Muscle of arm (tissue), 14 donors: ENCODE data around the gene HECTD2. TPM values are rescaled to one million over a fixed set of nuclear protein-coding genes. Genes with fewer than 3 reads are reported as not detected.
"Not testable (repeated sequence)": the region's sequence is repeated elsewhere in the genome, so short reads cannot be mapped to it uniquely, and the experiment has no call there.

Source experiments
- DNase-seq: peaks from one replicate; pipeline ENCODE4 v3.0.0-alpha.2; 2013
- long read RNA-seq, 11 donors: transcript quantifications; one replicate each; lab custom pipeline, GENCODE V29; 2026
- polyA plus RNA-seq, 12 donors: library from polyadenylated mRNA; unstranded; fragments of 120-200 nt; gene quantifications; one replicate each; pipeline ENCODE4 v1.2.1, GENCODE V29; 2013; ENCODE audit not compliant: insufficient read length in 12 of 12

HECTD2 gene, protein sequence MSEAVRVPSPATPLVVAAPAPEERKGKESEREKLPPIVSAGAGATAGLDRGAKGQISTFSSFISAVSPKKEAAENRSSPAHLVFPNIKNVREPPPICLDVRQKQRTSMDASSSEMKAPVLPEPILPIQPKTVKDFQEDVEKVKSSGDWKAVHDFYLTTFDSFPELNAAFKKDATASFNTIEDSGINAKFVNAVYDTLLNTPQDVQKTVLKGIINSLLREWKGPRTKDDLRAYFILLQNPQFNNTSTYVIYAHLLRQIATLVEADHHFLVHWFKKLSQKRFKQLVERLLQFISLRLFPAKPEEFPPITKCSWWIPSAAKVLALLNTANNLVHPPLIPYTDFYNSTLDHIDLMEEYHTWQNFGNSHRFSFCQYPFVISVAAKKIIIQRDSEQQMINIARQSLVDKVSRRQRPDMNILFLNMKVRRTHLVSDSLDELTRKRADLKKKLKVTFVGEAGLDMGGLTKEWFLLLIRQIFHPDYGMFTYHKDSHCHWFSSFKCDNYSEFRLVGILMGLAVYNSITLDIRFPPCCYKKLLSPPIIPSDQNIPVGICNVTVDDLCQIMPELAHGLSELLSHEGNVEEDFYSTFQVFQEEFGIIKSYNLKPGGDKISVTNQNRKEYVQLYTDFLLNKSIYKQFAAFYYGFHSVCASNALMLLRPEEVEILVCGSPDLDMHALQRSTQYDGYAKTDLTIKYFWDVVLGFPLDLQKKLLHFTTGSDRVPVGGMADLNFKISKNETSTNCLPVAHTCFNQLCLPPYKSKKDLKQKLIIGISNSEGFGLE
- polyA plus RNA-seq: 10 to 100 TPM in 11 of 12 donors, not detected in 1; 13.3 to 32.2 (median 19.1) TPM
- long read RNA-seq, donor 1, full-length matches to known transcripts: 3 of 3 reads
- long read RNA-seq, donor 1, partial matches to known transcripts: 0 of 3 reads
- long read RNA-seq, donor 1, other reads (novel, unspliced or antisense): 0 of 3 reads
- long read RNA-seq, donor 2, full-length matches to known transcripts: 4 of 4 reads
- long read RNA-seq, donor 2, partial matches to known transcripts: 0 of 4 reads
- long read RNA-seq, donor 2, other reads (novel, unspliced or antisense): 0 of 4 reads
- long read RNA-seq, donor 3: 0 reads
- long read RNA-seq, donor 4: 0 reads
- long read RNA-seq, donor 5: 0 reads
- long read RNA-seq, donor 6, full-length matches to known transcripts: 2 of 2 reads
- long read RNA-seq, donor 6, partial matches to known transcripts: 0 of 2 reads
- long read RNA-seq, donor 6, other reads (novel, unspliced or antisense): 0 of 2 reads
- long read RNA-seq, donor 7, full-length matches to known transcripts: 2 of 2 reads
- long read RNA-seq, donor 7, partial matches to known transcripts: 0 of 2 reads
- long read RNA-seq, donor 7, other reads (novel, unspliced or antisense): 0 of 2 reads
- long read RNA-seq, donor 8, partial matches to known transcripts: 78 of 78 reads
- long read RNA-seq, donor 8, other reads (novel, unspliced or antisense): 0 of 78 reads
- long read RNA-seq, donor 9, partial matches to known transcripts: 0 of 2 reads
- long read RNA-seq, donor 9, other reads (novel, unspliced or antisense): 0 of 2 reads
- long read RNA-seq, donor 10, full-length matches to known transcripts: 4 of 4 reads
- long read RNA-seq, donor 10, partial matches to known transcripts: 0 of 4 reads
- long read RNA-seq, donor 10, other reads (novel, unspliced or antisense): 0 of 4 reads
- long read RNA-seq, donor 11, full-length matches to known transcripts: 1 of 1 reads
- long read RNA-seq, donor 11, partial matches to known transcripts: 0 of 1 reads
- long read RNA-seq, donor 11, other reads (novel, unspliced or antisense): 0 of 1 reads

DNA sequence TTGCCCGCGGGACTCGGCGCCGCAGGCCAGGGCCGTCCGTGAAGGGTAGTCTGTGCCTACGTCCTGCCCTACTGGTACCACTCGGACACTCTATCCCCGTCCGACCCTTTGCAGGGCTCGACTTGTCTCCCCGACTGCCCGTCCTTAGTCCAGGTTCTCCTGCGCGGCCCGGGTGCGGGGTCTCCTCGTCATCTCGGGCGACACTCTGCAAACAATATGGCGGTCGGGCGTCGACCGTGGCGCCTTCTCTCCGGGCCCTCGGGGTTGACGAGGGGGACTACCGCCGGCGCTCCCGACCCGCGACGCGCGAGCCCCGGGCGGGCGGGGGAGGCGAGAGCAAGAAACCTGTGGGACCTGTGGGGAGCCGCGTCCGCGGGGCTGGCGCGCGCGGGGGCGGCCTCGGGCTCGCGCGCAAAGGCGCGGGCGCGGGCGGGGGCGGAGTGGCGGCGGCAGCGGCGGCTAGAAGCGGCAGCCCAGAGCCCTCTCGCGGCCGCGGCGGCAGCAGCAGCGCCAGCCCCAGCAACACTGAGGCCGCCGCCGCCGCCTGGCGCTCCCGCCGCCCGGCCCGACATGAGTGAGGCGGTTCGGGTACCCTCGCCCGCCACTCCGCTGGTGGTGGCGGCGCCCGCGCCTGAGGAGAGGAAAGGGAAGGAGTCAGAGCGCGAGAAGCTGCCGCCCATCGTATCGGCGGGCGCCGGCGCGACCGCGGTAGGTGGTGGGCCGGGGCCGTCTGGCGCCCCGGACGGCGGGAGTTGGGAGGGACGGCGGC is at the start of gene HECTD2:
Gene HECTD2, plus strand, starts transcription at position 476 of the 769 bp plus-strand sequence. Its CDS starts 95 bp downstream, at position 571.
- no peak for DNase-seq

DNA sequence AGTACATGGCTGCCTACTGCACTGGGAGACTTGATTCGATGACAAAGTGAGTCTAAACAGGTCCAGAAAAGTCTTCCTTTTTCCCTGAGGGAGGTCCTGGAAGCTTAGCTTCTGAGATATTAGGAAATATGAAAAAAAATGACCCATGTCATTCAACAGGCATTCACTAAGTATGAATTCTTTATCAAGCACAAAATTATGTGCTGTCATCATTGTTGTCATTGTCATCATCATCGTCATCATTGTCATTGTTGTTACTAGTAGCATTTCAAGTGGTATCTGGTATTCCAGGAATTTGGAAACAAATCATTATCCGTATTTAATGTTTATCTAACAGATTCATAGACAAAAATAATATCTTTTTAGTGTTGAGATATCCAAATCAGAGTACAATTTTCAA is 49.7 kb upstream of the HECTD2 start:
- no peak for DNase-seq

DNA sequence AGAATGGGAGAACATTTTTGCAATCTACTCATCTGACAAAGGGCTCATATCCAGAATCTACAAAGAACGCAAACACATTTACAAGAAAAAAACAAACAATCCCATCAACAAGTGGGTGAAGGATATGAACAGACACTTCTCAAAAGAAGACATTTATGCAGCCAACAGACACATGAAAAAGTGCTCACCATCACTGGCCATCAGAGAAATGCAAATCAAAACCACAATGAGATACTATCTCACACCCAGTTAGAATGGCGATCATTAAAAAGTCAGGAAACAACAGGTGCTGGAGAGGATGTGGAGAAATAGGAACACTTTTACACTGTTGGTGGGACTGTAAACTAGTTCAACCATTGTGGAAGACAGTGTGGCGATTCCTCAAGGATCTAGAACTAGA is 44.6 kb upstream of the HECTD2 start:
- not testable (repeated sequence) for DNase-seq

DNA sequence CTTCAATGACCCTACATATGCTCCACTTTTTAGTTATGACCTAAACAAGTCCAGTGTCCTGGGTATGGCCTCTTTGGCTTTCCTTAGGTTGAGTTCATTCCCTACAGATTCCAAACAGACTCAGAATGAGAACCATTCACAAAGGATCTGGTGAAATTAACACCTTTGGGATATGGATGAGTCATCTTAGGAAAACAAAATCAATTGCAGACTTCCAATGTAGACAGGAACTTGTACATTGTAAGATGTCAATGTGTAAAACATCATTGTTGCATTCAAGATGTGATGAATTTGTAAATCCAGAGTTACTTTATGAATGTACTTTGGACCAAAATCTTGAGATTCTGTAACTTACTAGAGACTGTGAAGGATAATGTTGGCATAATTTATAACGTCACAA is 43.4 kb upstream of the HECTD2 start:
- DNase-seq: no peak

DNA sequence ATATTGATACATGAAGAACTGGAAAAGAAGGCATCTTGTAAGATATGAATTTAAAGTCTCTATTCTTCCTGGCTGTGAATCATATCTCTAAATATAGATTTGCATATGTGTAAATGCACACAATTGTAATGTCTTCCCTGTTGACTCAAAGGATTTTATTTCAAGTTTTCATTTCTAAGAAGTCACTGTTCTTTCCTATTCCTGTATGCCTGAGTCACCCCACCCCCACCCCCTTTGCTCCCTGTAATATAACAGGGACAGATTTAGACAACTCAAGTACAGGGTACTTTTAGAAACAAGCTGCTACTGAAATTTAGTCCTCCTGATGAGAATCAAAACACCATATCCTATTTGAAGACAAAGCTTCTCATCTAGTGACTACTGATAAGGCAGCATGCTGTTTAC is 43.0 kb upstream of the HECTD2 start:
- no peak for DNase-seq

DNA sequence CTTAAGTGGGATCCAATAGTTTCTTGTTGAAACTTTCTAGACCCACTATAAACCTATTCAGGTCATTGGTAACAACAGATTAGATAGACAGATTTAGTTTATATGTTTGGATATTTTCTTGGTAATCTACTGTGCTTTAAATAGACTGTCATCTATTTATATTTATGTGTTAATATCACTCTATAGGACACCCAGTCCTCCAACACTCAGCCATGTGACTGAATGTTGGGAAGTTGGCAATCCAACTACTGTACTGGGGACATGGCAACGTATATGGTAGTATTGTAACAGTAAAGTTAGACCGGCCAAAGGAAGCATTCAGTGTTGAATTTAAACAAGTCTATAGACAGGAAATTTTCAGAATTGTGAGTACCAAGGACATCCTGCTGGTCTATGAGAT is 42.6 kb upstream of the HECTD2 start:
- no peak for DNase-seq

DNA sequence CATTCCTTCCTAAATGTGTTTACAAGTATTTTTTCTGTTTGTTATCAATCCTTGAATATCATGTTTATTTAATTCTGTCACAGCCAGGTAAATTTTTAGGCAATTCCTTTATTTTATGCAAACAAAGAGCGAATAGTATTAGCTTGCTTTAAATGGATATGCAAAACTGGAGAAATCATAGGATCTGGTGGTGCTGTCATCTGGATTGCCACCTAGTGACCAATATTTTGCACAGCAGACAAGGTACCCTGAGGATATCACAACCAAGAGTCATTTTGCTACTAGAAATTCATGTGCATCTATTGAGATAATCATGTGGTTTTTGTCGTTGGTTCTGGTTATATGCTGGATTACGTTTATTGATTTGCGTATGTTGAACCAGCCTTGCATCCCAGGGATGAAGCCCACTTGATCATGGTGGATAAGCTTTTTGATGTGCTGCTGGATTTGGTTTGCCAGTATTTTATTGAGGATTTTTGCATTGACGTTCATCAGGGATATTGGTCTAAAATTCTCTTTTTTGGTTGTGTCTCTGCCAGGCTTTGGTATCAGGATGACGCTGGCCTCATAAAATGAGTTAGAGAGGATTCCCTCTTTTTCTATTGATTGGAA is 40.1 kb upstream of the HECTD2 start:
- not testable (repeated sequence) for DNase-seq

DNA sequence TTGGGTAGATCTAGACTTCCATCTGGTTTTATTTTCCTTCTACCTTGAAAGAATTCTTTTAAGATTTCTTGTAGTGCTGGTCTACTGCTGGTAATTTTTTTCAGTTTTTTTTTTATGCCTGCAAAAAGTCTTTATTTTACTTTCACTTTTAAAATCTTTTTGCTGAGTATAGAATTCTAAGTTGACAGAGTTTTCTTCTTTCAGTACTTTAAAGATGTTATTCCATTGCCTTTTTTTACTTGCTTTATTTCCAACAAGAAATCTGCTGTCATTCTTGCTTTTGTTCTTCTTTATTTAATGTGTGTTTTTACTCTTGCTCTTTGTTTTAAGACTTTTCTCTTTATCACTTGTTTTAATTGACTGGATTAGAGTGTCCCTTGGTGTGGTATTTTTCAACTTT is 36.1 kb upstream of the HECTD2 start:
- no peak for DNase-seq

DNA sequence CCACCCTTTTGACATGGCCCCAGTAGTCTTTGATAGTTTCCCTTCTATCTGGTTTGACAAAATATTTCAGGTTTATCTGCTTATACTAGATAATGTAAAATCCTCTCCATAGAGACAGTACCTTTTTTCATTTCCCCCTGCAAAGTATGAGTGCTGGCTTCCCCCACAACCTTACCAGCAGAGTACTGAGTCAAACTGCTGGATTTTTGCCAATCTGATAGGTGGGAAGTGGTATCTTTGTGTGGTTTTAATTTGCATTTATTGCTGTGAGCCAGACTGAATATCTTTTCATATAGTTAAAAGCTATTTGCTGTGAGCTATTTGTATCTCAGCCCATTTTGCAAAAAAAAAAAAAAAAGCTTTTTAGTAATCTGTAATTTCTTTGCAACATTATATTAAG is 32.1 kb upstream of the HECTD2 start:
- no peak for DNase-seq

DNA sequence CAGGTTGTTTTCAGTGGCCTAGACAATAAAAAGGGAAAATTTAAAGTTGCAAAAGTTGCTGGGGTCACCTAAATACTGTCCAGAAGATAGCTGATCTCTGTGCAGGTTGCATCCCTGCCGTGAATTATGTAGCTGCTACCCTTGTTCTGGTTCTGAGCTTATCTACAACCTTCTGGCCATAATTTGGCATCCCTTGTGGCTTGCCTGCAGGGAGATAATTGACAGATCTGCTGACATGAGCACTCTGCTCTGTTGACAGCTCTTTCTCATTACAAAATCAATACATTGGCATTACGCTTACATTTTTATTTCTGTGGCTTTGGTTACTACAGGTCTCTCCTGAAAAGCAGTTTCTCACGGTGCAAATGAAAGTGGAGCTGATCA is 29.3 kb upstream of the HECTD2 start:
- DNase-seq: no peak

DNA sequence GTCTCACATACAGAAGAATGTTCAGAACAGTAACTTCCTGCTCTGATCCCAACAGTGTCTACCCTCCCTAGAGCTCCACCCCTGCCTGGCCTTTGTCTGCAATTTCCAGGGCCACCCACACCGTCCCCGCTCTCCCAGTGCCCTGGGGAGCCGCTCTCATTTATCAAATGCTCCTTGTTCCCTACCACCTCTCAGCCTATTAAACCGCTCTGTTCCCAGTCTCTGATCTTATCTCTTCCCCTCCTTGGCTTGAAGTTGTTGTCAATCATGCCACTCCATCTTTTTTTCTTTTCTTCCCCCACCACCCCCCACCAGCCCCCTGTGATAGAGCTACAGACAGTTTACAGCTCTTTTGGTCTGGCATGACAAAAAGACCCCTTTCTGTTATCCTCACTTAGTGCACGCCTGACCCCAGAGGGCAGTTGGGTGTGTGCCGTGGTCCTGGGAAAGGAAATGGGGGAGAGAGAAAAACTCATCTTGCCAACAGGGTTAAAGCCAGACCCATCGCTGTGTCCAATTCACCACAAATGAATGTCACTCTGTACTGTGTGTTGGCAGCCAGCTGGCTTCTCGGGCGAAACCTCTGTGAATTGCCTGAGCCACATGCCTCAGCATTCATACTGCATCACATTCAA is 28.8 kb upstream of the HECTD2 start:
- peak; percentile 6 for DNase-seq

DNA sequence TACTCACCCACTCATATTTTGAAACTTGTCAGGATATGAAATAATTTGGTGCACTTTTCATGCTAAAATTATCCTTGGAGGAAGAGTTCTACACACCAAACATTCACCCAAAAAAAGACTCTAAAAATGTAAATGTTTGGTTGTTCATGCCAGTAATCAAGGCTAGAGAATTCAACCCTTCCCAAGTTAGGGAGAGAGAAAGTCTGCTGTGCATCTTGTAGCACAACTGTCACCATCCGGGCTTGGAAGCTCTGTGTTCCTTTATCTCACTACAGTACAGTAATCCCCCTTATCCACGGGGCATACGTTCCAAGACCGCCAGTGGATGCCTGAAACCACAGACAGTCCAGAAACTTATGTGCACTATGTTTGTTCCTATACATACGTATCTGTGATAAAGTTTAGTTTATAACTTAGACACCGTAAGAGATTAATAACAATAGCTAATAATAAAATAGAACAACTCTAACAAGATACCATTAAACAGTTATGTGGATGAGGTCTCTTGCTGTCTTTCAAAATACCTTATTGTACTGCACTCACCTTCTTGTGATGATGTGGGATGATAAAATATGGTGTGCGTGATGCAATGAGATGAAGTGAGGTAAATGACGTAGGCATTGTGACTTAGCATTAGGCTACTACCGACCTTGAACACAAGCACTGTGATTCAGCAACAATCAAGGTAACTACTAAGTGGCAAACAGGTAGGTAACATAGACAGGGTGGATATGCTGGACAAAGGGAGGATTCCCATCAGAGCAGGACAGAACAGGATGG is 24.6 kb upstream of the HECTD2 start:
- DNase-seq: no peak

DNA sequence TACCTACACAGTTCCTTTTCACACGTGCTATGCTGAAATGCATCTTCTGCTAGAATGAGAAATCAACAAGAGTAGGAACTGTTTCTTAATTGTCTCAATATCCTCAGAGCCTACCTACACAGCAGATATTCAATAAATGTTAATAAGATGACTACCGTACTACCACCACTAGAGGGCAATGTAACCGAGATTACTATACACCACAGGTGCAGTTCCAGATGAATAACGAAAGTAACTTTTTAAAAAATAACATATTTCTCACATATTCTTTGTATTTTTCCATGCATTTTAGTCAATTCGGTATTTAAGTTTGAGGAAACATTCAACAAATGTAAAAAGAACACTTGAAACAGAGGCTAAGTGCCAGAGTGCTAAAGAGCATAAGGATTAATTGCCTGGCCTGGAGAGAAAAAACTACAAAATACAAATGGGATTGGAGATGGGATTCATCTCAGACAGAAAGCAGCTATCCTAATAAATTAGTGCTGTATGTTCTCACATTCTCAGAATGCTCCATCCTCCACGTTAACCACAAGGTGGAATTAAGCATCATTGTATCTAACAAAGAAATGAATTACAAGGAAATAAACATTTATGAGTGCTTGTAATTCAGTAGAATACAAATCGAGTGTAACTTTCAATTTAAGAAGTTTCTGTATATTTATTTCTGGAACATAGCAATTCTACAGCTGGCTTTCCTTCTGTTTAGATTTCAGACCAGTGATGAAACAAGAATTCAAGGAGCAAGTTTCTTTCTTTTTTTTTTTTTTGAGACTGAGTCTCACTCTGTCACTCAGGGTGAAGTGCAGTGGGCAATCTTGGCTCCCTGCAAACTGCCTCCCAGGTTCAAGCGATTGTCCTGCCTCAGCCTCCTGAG is 20.3 kb upstream of the HECTD2 start:
- DNase-seq: peak; percentile 73

DNA sequence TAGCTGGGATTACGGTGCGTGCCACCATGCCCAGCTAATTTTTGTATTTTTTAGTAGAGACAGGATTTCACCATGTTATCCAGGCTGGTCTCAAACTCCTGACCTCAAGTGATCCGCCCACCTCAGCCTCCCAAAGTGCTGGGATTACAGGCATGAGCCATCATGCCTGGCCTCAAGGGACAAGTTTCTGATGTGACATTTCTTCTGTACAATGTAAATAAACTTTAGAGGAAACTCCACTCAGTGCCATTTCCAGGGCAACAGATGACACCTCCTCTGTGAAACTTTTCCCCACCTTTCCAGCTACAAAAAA is 19.7 kb upstream of the HECTD2 start:
- not testable (repeated sequence) for DNase-seq

DNA sequence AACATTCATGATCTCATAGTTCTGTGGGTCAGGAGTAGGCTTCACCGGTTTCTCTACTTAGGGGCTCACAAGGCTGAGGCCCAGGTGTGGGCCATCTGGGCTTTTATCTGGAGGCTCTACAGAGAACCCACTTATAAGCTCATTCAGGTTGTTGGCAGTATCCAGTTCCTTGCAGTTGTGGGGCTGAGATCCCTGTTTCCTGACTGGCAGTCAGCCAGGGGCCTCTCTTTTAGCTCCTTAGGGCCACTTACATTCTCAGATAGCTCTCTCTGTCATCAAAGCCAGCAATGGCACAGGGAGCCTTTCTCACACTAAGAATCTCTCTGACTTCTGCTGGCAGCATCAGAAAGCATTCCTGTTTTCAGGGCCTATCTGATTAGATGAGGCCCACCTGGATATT is 18.2 kb upstream of the HECTD2 start:
- DNase-seq: no peak

DNA sequence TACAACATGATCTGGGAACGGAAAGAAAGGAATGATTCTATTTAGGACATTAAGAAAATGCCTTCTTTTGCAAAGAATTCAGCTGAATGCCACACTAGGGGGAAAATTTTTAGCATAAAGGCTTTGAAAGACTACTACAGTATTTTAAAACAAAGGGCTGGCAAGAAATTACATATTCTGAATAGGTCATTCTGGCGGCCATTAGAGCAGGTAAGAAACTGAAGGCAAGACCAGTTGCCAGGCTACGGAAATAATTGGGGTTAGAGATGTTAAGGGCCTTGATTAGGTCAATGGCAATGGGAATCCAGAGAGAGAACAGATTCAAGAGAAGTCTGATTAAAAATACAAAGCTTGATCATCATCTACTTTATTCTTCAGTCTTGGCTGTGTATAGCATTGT is 3.8 kb upstream of the HECTD2 start:
- no peak for DNase-seq
